GM18868 (cell line): ENCODE results near the gene CTSZ.

Experiments
- ATAC-seq: cut with Tn5 transposase; IDR thresholded peaks from one replicate; pipeline ENCODE4 v1.9.1; 2021; ENCODE audit warnings: mild to moderate bottlenecking, moderate library complexity; ENCODE audit not compliant: unreplicated experiment

The CTSZ gene

GRCh38 chr20:59032023-59032712 lies 25.1 kb upstream of the CTSZ start, which contains the start of gene ATP5F1E:
ATP5F1E (minus strand) TSS chr20:59032335; CDS start chr20:59032251, 84 bp downstream.
- ATAC-seq: peak; percentile 96

- ATAC-seq: no peak
These were observed 24.5 kb upstream of the CTSZ start for GRCh38 chr20:59031564-59032022.

- ATAC-seq: no peak
These were observed 24.0 kb upstream of the CTSZ start for GRCh38 chr20:59030911-59031563.

GRCh38 chr20:59028812-59029211 lies 21.8 kb upstream of the CTSZ start:
- ATAC-seq: no peak

GRCh38 chr20:59027741-59028320 lies 20.8 kb upstream of the CTSZ start:
- ATAC-seq: no peak

DNA sequence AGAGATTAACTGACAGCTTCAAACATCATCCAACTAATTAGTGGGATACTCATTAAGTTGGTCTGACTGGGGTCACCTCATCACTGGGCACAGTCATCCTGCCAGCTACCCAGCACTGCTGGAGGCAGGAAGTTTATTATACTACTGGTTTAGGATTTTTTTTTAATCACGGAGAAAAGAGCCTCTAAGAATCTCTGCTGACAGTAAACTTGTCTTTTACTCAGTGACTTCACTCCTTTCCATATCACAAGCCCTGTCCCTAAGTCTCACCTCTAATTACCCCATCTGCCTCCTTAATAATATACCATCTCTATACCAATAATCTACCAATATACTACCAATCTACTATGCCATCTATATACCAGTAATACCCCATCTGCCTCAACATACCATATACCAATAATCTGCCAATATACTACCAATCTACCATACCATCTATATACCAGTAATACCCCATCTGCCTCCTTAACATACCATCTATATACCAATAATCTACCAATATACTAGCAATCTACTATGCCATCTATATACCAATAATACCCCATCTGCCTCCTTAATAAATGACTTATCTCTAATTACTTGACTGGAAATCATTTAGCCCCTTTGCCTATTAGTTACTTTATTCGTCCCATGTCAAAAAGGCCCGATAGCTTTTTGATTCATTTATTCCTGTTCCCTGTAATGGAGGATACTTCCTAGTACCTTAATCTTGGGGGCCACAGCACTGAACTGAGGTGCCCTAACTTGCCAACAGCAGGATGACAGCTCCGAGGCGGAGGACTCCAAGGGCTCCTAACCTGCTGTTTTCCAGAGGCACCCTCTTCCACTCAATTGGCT lies 20.1 kb upstream of the CTSZ start:
- ATAC-seq: no peak

- ATAC-seq: no peak
These were observed 18.5 kb upstream of the CTSZ start for GRCh38 chr20:59025511-59025910.

DNA sequence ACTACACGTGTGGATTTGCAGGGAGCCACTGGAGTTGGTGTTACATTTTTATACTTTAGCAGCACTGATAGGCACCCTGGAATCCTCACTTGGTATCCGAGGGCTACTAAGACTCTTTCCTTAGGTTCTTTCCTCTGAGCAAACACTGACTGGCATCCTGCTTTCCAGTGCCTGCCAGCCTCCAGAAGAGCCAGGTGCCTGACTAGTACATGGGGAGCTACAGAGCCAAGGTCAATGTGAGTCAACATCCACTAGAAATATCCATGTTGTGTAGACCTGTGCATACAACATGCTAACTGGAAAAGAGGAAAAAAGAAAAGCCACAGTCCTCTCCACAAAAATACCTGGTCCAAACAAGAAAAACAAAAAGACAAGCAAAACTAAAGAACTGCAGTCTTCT lies 18.0 kb upstream of the CTSZ start:
- no peak for ATAC-seq

DNA sequence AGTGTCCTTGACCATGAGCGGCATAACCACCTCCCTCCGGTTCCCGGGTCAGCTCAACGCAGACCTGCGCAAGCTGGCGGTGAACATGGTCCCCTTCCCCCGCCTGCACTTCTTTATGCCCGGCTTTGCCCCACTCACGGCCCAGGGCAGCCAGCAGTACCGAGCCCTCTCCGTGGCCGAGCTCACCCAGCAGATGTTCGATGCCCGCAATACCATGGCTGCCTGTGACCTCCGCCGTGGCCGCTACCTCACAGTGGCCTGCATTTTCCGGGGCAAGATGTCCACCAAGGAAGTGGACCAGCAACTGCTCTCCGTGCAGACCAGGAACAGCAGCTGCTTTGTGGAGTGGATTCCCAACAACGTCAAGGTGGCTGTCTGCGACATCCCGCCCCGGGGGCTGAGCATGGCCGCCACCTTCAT lies 17.1 kb upstream of the CTSZ start:
- no peak for ATAC-seq

GRCh38 chr20:59023616-59024015 lies 16.6 kb upstream of the CTSZ start:
- no peak for ATAC-seq

DNA sequence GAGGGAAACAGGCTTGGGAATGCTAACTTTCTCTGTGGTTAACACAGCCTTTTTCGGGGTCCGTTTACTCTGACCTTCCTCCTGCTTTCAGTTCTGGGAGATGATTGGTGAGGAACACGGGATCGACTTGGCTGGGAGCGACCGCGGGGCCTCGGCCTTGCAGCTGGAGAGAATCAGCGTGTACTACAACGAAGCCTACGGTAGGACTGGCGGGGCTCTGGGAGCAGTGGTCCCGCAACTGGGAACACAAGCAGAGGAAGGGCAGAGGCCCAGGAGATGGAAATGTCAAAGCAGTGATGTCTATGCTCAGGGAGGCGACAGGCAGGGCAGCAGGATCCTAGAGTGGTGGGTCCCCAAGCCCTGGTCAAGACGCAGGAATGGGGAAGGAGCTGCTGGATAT lies 15.7 kb upstream of the CTSZ start:
- no peak for ATAC-seq

DNA sequence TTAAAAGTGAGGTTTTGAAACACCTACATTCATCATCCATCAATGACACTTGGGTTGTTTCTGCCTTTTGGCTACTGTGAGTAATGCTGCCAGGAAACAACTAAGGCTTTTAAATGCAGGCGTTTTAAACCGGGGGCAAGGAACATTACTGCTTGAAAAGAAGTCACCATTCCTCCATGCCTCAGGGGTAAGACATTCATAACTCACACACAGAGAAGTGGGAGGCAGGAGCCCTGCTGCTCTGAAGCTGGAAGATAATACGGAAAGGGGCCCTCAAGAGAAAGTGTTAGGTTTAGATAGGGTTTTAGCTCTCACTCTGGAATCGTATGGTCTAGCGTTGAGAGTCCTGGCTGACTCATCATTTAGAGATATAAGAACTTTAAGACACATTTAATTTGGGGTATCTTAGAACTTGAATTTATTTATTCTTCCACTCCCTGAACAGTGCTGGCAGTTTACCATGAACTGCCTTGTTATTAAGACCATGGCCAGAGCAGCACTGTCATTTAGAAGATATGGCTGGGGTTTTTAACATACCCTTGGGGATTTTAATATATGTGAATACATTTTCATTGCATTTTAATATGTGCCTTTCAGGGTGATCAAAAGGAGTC lies 14.0 kb upstream of the CTSZ start:
- ATAC-seq: no peak

DNA sequence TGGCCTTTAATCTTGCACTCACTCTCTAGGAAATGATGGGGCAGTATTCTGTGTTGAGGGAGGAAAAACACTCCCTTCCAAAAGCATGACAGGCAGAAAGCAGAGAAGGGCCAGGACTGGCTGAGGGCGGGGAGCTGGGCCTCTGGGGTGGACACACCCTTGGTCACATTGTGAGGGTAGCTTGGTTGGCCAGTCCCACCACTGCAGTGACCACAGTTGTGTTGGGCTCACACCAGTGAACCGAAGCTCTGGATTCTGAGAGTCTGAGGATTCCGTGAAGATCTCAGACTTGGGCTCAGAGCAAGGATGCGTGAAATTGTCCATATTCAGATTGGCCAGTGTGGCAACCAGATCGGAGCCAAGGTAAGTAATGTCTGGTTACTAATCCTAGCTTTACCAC lies 12.2 kb upstream of the CTSZ start, which contains the start of gene TUBB1:
TSS of gene TUBB1 (plus strand) at position 213 of the 400 bp plus-strand sequence. CDS start at position 307, 94 bp downstream.
- ATAC-seq: no peak

DNA sequence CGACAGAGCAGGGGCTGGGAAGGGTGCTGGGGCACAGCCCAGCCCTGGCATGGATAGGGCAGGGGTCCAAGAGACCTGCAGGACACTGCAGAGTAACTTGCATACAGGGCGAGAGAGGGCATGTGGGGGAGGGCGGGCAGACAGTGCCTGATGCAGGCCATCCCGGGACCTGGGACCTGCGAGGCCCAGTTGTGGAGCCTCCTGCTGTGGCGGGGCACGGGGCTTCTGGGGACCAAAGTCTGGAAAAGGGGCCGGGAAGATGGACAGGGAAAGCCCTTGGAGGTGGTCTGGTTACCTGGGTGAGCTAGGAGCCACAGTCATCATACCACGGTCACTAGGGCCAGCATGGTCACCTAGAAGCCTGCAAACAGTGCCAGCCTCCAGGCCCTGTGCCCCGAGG lies 11.8 kb upstream of the CTSZ start:
- ATAC-seq: no peak

DNA sequence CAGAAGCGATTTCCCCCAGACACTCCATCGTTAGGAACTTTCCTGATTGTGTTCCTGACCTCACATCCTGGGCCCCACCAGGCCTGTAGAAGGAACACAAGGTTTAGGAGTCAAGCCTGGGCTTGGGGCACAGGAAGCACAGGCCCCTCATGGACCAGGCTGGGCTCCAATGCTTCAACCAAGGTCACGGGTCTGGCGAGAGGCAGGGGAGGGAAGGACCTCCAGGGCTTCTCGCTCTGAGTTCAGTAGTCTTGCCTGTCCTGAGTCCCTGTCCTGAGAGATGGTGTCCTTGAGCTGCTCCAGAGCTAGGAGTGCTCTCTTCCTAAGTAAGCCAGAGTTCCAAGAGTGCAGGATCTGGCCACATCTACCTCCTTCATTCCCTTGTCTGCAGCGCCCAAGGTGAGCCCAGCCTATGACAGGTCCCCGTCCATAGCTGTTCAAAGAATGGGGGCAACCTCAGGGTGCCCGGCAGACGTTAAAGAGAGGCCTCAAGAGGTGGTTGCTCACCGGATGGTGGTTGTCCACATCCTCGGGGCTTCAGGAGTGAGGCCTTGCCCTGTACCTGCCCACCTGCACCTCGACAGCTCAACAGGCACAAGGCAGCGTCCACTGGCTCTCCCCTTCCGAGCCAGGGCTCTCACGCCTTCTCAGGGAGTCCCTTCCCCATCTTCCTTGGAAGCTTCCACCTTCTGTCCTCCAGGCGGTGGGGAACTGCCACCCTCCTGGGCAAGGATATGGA lies 10.6 kb upstream of the CTSZ start:
- ATAC-seq: no peak

DNA sequence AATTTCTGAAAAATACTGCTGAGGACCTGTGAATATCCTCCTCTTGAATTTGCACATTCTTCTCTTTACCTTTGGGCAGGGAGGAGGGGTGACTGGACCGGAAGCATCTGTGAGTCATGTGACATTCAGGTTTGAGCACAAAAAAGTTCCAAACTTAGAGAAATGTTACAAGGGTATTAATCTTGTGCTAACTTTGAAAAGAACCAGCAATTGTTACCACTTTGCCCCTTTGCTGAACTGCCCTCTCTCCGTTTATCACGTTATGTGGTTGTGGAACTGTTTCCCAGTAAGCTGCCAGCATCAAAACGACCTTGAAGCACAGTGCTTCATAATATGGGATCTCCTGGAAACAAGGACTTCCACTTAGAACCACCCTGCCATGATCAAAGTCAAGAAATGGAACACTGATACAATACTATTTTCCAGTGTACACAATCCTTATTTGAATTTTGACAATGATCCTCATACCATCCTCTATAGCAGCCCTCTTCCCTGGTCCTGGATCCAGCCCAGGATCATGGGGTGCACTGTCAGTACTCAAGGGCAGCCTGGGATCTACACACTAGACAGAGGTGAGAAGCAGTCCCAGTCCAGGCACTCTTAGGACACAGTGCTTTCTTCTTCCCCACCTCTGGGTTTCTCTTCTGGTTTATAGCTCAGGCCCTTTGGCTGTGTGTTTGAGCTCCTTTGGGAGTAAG lies 9.9 kb upstream of the CTSZ start:
- ATAC-seq: peak; percentile 43

- ATAC-seq: no peak
These were observed 9.0 kb upstream of the CTSZ start for GRCh38 chr20:59015812-59016711.

DNA sequence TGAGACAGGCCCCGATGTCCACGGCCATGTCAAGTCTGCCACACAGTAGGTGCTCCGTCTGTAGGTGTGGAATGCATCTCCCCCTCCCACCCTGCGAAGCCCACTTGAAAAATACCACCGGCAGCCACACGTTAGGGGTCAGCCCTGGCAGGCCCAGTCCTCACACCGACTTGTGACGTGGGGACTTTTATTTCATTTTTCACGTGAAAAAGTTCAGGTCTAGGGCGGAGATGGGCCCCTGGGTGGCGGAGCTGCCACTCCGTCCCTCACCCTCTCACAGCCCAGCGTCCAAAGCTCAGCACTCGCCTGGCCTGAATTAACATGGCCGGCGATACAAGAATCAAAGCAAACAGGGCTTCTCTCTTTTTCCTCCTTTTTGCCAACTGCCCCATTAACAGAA lies 8.4 kb upstream of the CTSZ start:
- ATAC-seq: no peak
